GM18502 (cell line): Measurements from ENCODE around the gene SPECC1.
"Not testable (repeated sequence)": the region's sequence is repeated elsewhere in the genome, so short reads cannot be mapped to it uniquely, and the experiment has no call there.

ENCODE experiments used
- ATAC-seq: cut with Tn5 transposase; IDR thresholded peaks from one replicate; pipeline ENCODE4 v1.9.1; 2021; ENCODE audit warnings: mild to moderate bottlenecking; ENCODE audit not compliant: unreplicated experiment, poor library complexity

SPECC1 gene

GRCh38 chr17:20158580-20158979 is 149.4 kb downstream of the SPECC1 start:
- no peak for ATAC-seq

- ATAC-seq = no peak
Measured at GRCh38 chr17:20159406-20160069, 150.4 kb downstream of the SPECC1 start.

- not testable (repeated sequence) for ATAC-seq
Measured at GRCh38 chr17:20165516-20165915, 156.4 kb downstream of the SPECC1 start.

GRCh38 chr17:20170085-20170484 is 160.9 kb downstream of the SPECC1 start:
- no peak for ATAC-seq

GRCh38 chr17:20171741-20172365 is 162.7 kb downstream of the SPECC1 start:
- ATAC-seq = no peak

GRCh38 chr17:20172376-20172775 is 163.2 kb downstream of the SPECC1 start:
- ATAC-seq = no peak

GRCh38 chr17:20173091-20173490 is 163.9 kb downstream of the SPECC1 start:
- ATAC-seq = no peak

GRCh38 chr17:20174588-20175265 is 165.6 kb downstream of the SPECC1 start:
- ATAC-seq = no peak

GRCh38 chr17:20179041-20179440 is 169.9 kb downstream of the SPECC1 start:
- no peak for ATAC-seq

GRCh38 chr17:20180661-20181060 is 171.5 kb downstream of the SPECC1 start:
- ATAC-seq = no peak

GRCh38 chr17:20184181-20184580 is 175.0 kb downstream of the SPECC1 start:
- ATAC-seq = no peak

GRCh38 chr17:20184977-20185619 is 175.9 kb downstream of the SPECC1 start:
- no peak for ATAC-seq

GRCh38 chr17:20187049-20187448 is 177.9 kb downstream of the SPECC1 start:
- ATAC-seq = no peak

- no peak for ATAC-seq
Measured at GRCh38 chr17:20189302-20189701, 180.1 kb downstream of the SPECC1 start.

- ATAC-seq = no peak
Measured at GRCh38 chr17:20189979-20190378, 180.8 kb downstream of the SPECC1 start.

GRCh38 chr17:20190605-20191004 is 181.4 kb downstream of the SPECC1 start:
- no peak for ATAC-seq

GRCh38 chr17:20191056-20191455 is 181.9 kb downstream of the SPECC1 start:
- ATAC-seq = no peak

- not testable (repeated sequence) for ATAC-seq
Measured at GRCh38 chr17:20196286-20196685, 187.1 kb downstream of the SPECC1 start.

- ATAC-seq = no peak
Measured at GRCh38 chr17:20197272-20197926, 188.2 kb downstream of the SPECC1 start.

GRCh38 chr17:20200016-20200795 is 191.0 kb downstream of the SPECC1 start:
- ATAC-seq = no peak
